Stimulated activated CD8-positive, alpha-beta memory T cell treated with anti-CD3 and anti-CD28 coated beads, Interleukin-15, amount 100 ng/mL, for 48 hours (primary cell): ENCODE measurements around the gene COL5A3.
"Not testable (repeated sequence)": the region's sequence is repeated elsewhere in the genome, so short reads cannot be mapped to it uniquely, and the experiment has no call there.

Experiments
- DNase-seq, 2 donors: peaks; one replicate each; pipeline ENCODE4 v3.0.0-alpha.2; 2020; ENCODE audit warnings: low read depth in 2 of 2

COL5A3 gene

DNA sequence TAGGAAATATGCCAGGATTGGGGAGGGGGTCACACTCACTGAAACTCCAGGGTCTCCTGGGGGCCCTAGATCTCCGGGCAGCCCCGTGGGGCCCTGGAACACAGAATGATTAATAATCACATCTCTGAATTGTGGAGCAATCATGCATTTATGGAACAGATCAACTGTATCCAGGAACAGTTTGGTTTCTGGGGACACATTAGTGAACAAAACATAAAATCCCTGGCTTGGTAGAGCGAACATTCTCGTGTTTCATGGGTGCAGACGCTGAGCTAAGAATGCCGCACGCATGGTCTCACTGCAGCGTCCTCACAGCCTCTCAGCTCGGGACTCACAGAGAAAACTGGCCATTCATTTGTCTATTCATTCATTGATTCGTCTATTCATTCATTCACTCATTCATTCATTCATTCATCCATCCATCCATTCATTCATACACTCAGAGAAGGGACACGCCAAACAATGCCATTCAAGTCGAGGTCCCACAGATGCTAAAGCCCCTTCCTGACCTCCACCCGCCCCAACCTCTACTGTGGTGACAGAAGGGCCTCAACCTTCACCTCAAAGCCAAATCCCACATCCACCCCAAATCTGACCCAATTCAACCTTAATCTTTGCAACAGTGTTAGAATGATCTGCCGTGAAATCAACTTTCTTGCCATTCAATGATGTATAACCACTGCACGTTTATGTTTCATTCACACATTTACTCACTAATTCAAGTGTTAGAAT is 39.0 kb downstream of the COL5A3 start:
- DNase-seq = no peak

- no peak for DNase-seq
These were observed 39.8 kb downstream of the COL5A3 start for GRCh38 chr19:9970481-9970880.

DNA sequence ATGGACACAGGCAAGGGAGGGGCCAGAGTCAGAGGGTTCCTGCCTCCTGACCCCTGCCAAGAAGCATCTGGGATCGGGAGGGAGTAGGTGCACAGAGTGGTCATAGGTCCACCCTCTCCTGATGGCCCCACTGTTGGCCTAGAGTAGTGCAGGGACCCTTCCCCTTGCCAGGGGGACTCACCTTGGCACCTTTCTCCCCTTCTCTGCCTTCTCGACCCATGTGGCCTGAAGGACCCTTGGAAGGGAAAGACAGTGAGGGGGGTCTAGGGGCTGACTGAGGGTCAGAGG is 40.7 kb downstream of the COL5A3 start:
- no peak for DNase-seq

DNA sequence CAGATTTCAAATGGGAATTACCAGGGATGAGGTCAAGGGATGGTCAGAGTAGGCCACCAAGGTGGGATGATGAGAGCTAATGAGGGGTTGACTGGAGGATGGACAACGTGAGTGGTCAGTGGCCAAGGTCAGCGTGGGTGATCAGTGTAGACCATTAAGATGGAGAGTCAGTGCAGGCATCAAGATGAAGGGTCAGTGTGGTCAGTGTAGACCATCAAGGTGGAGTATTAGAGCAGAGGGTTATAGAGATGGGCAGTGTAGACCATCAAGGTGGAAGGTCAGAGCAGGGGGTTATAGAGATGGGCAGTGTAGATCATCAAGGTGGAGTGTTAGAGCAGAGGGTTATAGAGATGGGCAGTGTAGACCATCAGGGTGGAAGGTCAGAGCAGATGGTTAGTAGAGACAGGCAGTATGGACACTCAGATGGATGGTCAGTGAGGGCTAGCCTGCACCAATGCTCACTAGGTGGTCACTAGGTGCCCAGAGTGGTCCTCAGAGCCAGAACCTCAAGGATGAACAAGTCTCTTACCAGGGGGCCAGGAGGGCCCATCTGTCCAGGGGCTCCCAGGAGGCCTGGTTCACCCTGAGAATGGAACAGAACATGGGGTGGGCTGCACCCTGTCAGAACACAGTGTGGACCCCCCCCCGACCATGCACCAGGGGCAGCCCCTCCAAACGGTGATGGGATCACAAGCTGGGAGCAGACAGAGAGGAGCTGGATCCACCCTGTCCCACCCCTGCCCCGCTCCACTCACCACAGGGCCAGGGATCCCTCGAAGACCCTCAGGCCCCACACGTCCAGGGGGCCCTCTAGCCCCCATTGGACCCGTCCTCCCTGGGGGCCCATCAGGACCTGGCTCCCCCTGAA is 41.2 kb downstream of the COL5A3 start:
- no peak for DNase-seq

GRCh38 chr19:9967326-9967725 is 43.0 kb downstream of the COL5A3 start:
- DNase-seq = no peak

GRCh38 chr19:9966448-9966847 is 43.9 kb downstream of the COL5A3 start:
- DNase-seq = no peak

- DNase-seq = no peak
These were observed 44.3 kb downstream of the COL5A3 start for GRCh38 chr19:9966024-9966423.

GRCh38 chr19:9962623-9963290 is 47.5 kb downstream of the COL5A3 start:
- no peak for DNase-seq

DNA sequence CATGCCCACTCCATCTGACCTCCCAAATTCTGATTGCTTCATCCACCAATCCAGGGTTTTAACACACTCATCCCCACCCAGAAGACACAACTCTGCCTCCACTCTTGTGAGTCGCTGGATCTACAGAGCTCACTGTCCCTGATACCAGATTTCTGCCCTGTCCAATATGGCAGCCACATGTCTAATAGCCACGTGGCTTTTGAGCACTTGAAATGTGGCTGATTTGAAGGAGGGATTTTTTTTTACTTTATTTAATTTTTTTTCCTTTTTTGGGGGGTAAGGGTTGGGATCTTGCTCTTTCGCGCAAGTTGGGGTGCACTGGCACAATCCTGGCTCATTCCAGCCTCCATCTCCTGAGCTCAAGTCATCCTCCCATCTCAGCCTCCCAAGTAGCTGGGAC is 49.2 kb downstream of the COL5A3 start:
- DNase-seq = no peak

DNA sequence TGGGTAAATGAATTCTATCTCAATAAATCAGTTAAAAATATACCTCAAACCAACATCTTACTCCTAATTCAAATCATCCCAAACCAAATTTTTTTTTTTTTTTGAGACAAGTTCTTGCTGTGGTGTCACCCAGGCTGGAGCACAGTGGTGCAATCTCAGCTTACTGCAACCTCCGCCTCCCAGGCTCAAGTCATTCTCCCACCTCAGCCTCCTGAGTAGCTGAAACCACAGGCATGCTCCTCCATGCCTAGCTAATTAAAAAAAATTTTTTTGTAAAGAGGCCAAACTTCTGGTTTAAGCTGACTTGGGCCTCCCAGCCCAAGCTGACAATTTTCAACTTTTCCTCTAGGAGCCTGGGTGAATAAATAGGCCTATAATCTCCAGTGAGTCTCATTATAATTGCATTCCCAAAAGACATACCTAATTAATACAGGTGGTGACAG is 51.9 kb downstream of the COL5A3 start:
- DNase-seq = no peak

DNA sequence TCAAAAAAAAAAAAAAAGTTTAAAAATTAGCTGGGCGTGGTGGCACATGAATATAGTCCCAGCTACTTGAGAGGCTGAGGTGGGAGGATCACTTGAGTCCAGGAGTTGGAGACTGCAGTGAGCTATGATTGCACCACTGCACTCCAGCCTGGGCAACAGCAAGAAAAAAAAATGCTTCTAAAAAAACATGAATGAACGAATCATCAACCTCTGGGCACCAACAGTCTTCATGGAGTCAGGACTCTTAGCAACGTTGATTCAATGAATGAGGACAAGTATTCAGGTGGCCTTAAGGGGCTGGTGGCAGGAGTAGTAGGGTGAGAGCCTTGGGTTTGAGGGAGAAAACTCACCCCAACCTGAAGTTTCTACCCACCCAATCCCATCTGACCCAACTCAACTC is 53.3 kb downstream of the COL5A3 start:
- no peak for DNase-seq

DNA sequence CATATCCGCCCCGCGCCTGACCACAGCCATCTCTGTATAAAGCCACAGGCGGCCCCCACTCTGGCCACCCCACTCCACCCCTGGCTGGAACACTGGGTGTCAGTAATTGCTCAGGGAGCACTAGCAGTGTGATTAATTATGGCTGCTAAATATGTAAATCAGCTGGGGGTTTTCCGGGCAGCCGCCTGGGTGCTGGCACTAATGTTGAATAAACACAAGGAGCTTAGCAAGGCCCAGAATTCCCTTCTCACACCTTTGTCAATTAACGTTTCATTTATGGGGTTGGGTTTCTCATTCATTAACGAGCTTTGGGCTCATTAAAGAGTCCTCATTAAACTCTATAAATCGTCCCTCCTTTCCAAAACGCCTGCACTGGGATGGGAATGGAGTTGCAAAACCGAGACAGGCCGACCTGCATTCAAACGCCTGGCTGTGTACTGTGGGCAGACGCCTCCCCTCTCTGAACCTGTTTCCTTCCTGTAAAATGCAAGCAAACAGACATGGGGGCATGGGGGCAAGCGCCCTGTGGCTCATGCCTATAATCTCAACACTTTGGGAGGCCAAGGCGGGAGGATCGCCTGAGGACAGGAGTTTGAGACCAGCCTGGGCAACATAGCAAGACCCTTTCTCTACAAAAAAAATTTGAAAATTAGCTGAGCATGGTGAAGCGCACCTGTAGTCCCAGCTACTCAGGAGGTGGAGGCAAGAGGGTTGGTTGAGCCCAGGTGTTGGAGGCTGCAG is 56.3 kb downstream of the COL5A3 start:
- DNase-seq = no peak

DNA sequence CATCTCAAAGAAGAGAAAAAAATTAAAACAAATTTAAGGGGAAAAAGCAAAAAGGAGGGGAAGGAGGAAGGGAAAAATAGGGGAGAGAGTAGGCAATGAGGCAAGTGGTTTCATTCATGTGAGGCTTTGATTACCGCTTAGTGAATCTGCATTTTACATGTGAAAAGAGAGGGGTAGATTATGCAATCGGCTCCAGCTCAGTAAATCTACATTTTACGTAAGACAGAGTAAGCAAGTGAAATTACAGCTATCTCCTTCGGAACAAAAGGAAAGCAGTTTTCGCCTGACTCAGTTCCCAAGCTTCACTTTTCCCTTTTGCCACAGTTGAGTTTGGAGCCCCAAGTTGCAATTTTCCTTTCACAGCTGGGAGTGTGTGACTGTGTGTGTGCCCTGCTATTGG is 58.0 kb downstream of the COL5A3 start:
- no peak for DNase-seq

GRCh38 chr19:9947441-9947840 is 62.9 kb downstream of the COL5A3 start:
- DNase-seq = no peak

- DNase-seq = not testable (repeated sequence)
These were observed 63.7 kb downstream of the COL5A3 start for GRCh38 chr19:9946528-9947125.

DNA sequence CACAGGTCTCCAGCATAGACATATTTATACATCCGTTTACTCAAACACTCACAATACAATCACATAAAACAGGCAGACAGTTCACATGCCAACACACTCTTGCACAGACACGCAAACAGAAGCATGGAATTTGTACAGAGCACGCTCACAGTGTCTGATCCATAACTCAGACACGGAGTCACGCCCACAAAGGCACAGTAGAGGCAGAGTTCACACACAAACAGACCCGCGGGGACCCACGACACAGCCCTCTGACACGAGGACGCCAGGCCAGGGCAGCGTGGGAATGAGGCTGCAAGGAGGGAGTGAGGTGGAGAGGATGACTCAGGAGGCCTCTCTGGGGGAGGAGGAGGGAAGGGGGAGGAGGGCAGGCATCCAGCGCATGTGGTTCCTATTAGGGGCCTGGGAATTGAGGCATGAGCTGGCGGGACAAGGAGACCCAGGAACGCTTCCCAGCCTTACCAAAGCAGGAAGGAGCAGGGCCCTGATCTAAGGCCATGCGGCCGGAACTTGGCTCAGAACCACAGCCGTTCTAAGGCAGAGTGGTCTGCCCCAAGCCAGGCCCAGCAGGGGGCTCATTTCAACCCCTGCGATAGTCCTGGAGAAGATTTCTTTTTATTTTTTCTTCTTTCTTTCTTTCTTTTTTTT is 64.9 kb downstream of the COL5A3 start:
- DNase-seq = no peak

DNA sequence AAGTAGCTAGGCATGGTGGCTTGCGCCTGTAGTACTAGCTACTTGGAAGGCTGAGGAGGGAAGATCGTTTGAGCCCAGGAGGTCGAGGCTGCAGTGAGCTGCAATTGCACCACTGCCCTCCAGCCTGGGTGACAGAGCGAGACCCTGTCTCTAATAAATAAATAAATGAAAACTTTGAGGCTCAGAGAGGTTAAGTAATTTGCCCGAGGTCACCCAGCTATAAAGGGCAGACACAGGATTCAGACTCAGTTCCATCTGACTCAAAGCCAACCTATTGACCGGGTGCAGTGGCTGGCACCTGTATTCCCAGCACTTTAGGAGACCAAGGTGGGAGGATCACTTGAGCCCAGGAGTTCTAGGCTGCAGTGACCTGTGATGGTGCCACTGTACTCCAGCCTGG is 66.6 kb downstream of the COL5A3 start:
- DNase-seq = no peak

DNA sequence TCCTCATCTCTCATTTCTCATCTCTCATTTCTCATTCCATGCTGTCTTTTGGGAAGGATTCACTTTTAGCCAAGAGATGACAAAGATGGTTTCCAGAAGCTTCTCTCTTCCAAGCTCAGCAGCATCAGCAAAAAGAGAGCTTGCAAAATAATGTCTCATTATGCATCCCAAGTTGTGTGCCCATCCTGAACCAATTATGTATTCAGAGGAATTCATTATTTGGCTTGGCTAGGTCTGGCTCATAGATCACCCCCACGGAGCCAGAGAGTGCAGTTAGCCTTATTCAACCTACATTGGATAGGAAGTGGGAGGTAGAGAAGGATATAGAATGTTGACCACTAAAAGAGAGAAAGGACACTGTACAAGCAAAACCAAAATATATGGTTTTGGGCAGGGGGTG is 68.6 kb downstream of the COL5A3 start:
- DNase-seq = no peak

- no peak for DNase-seq
These were observed 69.1 kb downstream of the COL5A3 start for GRCh38 chr19:9941231-9941630.

DNA sequence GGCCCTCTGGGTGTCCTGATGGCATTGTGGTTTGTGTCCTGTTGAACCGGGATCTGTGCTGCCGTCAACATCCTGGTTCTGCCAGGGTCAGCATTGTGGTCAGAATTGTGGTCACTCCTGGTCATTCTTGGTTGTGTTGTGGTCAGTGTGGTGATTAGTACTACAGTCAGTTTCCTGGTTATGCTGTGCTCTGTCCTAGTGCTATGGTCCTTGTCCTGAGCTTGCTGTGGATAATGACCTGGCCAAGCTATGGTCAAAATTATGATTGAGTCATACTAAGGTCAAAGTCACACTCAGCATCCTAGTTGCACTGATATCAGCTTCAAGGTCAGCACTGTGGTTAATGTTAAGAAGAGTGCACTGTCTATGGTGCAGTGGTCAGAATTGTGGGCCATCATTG is 69.5 kb downstream of the COL5A3 start:
- no peak for DNase-seq

GRCh38 chr19:9939301-9939913 is 70.9 kb downstream of the COL5A3 start:
- DNase-seq = no peak
